Stimulated activated CD8-positive, alpha-beta memory T cell treated with anti-CD3 and anti-CD28 coated beads, Interleukin-15, amount 100 ng/mL, for 24 hours (primary cell): Measurements from ENCODE around the gene PPP1R15B.

Experiments
- DNase-seq: peaks from one replicate; pipeline ENCODE4 v3.0.0-alpha.2; 2020; ENCODE audit warnings: low read depth

The PPP1R15B gene

DNA sequence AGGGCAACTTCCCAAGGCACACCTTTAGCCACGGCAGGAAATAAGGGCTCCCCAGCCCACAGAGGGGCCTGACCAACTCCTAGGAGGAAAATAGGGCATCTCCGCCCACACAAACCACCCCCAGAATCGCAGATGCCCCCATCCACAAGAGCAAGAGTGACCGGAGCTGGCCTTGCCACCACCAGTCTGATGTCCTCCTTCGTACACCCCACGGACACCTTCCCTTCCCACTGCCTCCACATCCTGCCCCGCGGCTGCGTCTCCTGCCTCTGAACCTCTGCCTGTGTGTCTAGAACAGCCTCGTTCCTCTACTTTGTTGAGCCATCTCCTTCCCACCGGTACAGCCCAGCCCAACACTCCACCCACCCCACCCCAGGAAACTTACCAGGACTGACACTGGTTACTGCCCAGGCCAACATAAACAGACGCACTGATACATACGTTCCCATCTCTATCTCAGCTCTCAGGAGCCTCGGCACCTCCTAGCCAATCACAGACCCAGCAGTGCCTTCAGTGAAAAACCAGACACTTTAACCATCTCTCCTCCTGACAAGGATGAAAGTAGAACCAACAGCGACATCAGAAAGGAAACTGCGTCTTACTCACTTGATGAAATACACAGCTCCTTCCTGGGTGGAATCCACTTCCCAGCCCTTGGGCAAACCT is 44.3 kb downstream of the PPP1R15B start:
- DNase-seq: no peak

DNA sequence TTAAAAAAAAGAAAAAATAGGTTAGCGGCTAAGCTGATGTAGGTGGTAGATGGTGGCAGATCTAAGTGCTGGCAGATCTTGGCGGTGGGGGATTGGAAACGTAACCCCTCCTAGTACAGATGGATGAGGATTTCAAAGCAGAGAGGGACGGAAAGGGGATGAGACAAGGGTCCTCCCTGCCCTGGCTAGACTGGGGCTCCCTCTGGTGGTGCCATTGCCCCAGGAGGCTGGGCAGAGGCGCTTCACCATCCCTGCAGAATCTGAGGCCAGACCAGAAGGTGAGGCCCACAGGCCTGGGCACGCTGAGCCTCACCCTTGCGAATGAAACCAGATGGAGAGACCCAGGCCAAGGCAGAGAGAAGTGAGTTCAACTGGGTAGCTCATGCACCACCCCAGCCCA is 44.9 kb downstream of the PPP1R15B start:
- DNase-seq: no peak

DNA sequence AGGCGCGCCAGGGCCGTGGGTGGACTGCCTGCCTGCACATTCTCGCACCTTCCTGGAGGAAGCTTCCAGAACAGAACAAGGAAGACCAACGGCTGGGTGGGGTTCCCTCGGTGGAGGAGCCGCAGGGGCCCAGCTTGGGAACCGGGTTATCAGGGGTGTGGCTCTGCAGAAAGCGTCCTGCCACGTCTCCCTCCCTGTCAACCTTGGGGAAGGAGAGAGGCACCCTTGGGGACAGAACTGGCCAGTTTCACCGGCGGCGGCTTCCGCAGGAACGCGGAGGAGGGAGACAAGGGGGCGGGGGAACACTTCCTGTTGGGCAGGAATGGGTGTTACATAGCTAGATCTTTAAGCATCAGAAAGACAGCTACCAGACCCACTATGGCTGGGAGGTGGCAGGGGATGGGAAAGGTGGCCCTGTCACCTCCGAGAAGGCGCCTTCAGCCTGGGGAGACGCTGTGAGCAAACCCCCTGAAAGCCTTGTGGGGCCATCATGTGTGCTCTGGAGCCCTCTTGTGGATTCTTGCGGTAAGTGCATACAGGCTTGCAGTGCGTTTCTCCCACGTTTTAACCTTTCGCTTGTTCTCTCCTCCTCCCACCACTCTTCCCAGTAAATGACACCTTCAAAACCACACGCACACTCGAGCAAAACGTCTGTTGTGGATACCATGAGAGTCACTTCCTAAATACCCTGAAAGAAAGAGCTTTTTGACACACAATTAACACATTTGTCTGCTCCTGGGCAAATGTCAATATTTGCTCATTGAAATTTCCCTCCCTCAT is 48.1 kb downstream of the PPP1R15B start:
- DNase-seq: peak; percentile 33

DNA sequence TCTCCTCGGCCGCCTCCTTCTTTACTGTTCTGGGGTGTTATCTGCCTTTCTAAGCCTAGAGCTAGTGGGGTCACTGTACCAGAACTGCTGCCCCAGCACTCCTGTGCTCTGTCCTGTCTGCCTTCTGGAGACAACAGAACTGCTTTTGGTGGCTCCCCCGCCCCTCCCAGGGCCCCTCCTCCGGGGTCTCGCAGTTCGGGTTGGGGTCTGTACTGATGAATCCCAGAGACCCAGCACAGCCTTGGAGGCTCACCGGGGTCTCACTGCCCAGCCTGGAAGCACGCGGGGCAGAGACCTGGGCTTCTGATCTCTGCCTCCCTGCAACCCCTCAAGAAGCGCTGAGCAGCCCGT is 48.7 kb downstream of the PPP1R15B start:
- no peak for DNase-seq

DNA sequence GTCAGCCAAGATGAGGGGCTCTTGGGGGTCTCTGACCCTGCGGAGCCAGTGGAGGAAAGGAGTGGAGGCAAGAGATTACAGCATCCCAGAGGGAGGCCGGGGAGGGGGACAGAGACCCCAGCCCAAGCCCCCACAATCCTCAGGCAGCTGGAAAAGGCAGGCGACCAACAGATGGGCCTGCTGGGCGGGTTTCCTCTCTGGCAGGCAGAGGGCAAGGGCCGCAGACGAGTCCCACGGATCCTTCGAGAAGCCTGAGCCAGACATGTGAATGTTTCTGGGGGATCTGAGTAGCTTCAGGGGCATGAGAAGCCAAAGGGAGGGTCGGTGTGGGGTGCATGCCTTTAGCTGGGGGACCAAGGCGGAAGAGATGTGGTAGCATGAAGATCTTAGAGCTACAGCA is 49.8 kb downstream of the PPP1R15B start:
- DNase-seq: no peak

DNA sequence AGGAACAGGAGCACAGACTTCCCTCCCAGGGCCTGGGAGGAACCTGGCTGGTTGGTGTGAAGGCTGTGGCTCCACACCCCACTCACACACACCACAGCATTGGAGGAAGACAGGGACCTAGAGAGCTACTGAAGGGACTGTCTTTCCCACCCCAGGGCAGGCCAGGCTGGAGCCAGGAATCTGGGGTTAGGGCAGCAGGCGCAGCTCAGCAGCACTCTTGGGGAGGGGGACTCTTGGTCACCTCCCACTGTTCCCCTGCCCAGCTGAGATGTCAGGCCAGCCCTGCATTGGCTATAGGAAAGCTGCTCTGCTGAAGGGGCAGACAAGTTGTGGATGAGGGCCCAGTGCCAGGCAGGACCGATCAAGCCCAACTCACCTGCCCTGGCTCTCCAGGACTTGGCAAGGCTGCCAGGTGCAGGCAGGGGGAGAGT is 50.3 kb downstream of the PPP1R15B start:
- no peak for DNase-seq

DNA sequence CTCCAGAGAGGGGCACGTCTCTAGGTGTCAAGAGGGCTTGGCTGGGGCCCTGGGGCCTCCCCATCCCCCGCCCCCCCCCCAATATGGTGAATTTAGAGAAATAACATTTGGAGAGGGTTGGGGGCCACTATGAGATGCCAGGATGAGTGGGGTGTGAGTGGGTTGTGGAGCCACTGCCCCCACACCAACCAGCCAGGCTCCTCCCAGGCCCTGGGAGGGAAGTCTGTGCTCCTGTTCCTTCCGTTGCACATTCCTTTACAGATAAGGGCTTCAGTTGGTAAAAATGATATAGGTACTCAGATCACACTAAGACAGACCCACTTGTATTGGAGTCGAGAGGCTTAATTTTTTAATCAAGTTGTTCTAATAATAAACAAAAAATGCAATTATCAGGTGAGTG is 51.3 kb downstream of the PPP1R15B start:
- no peak for DNase-seq

DNA sequence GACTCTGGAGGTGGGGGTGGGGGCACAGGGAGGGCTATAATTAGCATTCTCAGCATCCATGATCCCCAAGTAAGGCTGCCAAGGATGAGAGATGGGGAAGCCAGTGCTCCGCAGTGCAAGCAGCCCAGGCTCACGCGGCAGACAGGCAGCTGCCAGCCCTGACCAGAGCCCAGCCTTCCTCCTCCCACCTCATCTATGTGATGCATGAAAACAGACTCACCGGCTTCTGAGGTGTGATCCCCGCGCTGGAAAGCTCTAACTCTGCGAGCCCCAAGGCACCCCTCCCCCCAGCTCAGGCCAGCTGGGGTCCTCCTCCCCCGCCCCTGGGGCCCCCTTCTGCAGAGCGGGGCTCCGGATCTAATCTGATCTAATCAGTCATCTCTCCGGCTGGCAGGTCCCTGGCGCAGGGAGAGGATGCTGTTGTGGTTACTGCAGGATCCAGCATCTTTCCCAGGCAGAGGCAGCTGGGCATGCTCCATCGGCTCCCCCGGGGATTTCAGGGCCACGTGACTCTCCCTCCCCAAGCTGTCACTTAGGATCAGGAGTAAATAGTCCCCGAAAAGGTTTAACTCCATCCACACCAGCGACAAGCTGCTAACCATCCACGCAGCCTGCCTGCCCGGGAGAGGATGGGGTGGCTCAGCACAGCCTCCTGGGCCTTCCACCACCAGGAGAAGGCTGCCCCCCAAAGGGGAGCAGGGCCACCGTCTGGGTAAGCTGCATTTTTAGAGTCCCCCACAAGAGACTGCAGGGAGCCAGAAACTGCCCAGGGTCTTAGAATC is 52.0 kb downstream of the PPP1R15B start, which contains the start of gene PLEKHA6:
Gene PLEKHA6 (minus strand): TSS at position 456 of the 782 bp plus-strand sequence. CDS start 86,202 bp downstream, outside the sequence.
- no peak for DNase-seq

DNA sequence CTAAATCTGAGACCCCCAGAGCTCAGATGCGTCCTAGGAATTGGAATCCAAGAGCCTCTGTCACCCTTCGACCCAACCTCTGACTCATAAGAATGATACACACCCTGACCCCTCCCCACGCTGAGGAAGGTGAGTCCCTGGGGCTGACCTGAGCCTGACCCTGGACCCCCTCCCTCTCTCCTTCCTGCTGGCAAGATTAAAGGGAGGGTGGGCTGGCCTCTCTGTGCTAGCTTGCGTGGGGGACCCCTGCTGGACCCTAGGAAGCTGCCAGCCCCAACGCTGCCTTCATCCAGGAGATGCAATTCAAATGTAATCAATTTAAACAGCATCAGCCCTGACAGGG is 52.5 kb downstream of the PPP1R15B start:
- no peak for DNase-seq

DNA sequence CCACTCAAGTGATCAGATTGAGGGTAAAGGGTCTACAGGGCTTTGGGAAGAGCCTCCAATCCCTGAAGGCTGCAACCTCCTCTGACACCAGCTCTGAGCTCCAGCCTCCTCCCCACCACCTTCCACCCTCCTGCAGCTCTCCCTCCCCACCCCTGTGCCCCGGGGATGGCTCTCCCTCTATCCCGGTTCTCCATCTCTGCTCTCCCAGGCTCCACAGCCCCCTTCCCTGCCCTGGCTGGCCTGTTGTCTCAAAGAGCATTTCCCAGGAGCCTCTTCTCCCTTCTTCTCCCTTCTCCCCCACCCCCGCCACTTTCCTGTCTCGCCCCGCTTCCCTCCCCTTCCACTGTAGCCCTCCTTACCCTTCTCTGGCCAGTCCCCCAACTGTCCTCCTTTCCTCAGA is 53.0 kb downstream of the PPP1R15B start:
- DNase-seq: no peak

DNA sequence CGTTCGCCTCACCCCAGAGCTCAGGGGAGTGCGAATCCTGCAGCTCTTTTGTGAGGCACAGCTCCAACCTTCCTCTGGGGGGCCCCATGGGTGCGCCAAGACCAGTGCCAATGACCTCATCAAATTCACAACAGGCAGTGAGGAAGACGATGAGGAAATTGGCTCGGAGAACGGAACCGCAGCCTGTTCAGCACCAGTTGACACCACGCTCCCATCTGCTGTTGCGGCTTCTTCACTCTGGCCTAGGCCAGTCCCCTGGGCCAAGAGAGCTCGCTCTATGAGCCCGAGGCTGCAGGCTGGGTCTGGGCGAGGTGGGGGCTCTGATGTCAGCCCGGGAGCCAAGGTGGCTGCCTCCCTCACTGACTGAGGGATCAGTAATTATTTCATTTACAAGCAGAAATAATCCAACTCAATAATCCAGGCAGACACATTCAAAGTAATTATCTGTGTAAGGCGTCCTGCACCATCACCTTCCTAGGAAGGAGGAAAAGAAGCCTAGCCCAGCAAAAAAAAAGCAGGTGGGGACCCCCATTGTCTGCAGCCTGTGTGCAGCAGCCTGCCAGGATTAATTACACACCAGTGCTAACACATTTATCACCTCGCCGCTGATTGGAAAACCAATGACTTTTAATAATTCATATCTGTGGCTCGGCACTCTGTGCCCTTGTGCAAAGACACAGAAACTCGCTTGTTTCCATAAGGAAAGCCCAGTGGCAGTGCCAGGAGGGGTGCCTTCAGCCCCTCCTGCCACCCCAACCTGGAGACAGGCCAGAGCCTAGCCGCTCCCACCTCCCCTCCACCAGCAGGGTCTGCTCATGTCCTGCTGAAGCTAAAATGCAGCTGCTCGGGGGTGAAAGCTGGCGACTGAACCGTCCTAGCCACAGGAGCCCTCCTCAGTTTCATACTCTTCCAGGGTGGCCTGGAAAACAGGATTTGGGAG is 53.8 kb downstream of the PPP1R15B start:
- no peak for DNase-seq

DNA sequence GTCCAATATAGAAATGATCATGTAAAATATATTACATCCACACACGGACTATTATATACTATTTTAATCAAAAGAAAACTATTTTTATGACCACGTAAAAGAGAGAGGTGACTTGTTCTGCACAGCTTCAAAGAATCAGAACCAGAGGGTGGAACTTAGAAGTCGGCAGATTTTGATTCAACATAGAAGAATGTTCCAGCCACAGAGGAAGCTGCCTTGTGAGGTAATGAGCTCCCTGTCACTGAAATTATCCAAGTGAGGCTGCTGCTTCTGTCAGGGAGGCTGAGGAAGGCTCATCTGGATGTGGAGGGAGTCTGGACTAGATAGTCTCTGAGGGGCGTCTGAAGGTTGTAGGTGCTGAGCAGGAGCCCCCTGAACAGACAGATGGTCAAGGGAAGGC is 54.6 kb downstream of the PPP1R15B start:
- DNase-seq: no peak

DNA sequence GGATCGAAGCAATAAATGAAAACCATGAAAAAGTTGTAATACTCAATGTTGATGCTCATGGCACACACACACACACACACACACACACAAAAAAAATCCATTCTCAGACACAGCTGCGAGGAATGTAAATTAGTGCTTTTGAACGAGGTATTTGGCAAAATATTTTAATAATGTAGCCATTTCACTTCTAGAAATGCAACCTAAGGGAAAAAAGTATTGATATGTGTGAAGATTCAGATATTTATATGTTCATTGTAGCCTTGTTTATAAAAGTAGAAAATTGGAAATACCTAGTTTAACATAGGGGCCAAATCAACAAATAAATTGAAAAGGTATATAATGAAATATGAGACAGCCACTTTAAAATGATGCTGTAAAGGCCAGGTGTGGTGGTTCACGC is 55.7 kb downstream of the PPP1R15B start:
- DNase-seq: no peak

DNA sequence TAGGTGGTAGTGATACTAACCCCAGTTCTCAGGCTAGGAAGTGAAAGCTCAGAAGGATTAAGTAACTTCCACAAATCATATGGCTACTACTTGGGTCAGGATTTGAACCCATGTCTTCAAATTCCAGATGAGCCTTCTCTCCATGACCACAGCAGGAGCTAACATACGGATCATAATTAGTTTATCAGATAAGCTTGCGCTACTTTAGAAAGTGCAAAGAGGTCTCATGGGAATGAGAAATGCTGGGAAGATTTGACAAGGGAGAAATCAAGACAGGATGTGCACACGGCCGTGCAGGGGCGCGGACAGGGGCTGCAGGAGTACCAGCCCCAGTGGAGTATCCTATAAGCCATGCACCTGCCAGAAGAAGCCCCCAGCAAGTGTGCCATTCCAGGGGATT is 57.0 kb downstream of the PPP1R15B start:
- no peak for DNase-seq
